Retinal pigment epithelial cell (primary cell): Measurements from ENCODE around the gene GOLGA6D.
"Not testable (repeated sequence)": the region's sequence is repeated elsewhere in the genome, so short reads cannot be mapped to it uniquely, and the experiment has no call there.

Experiments
- DNase-seq: peaks from one replicate; pipeline ENCODE4 v3.0.0-alpha.2; 2010; ENCODE audit warnings: low read depth
- H3K4me3 ChIP-seq: 2 replicates; pipeline ENCODE4 v1.5.1; 2011; ENCODE audit warnings: mild to moderate bottlenecking, low read length, control low read depth, moderate library complexity
- TF ChIP-seq, protein P1 (sequence below): conservative IDR thresholded peaks from 2 replicates; pipeline ENCODE4 v1.5.1; 2011; ENCODE audit warnings: low read depth, low read length, control low read depth, inconsistent platforms

The GOLGA6D gene

DNA sequence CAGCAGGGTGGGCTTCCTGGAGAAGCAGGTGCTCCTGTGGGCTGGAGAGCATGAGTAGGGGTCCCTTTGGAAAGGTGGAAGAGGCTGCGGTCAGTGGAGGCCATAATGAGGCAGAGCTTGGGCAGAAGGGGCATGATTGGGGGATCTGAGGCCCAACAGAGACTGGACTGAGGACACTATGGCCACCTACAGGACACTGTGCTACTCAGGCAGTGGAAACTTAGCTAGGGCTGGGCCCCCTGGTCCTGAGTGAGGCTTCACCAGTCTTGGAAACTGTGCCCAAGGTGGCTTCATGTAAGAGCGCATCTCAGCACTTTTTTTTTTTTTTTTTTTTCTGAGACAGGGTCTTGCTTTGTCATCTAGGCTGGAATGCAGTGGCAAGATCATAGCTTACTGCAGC lies 46.9 kb downstream of the GOLGA6D start:
- DNase-seq, result no peak
- H3K4me3 ChIP-seq, result no peak overlapping the region
- TF ChIP-seq, protein P1, sequence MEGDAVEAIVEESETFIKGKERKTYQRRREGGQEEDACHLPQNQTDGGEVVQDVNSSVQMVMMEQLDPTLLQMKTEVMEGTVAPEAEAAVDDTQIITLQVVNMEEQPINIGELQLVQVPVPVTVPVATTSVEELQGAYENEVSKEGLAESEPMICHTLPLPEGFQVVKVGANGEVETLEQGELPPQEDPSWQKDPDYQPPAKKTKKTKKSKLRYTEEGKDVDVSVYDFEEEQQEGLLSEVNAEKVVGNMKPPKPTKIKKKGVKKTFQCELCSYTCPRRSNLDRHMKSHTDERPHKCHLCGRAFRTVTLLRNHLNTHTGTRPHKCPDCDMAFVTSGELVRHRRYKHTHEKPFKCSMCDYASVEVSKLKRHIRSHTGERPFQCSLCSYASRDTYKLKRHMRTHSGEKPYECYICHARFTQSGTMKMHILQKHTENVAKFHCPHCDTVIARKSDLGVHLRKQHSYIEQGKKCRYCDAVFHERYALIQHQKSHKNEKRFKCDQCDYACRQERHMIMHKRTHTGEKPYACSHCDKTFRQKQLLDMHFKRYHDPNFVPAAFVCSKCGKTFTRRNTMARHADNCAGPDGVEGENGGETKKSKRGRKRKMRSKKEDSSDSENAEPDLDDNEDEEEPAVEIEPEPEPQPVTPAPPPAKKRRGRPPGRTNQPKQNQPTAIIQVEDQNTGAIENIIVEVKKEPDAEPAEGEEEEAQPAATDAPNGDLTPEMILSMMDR, result no peak

DNA sequence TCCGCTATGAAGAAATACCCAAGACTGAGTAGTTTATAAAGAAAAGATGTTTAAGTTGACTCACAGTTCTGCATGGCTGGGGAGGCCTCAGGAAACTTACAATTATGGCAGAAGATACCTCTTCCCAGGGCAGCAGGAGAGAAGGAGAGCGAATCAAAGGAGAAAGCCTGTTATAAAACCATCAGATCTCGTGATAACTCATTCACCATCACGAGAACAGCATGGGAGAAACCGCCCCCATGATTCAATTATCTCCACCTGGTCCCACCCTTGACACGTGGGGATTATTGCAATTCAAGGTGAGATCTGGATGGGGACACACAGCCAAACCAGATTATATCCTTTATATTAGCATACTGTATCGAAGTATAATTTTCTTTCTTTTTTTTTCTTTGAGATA lies 49.5 kb downstream of the GOLGA6D start:
- not testable (repeated sequence) for H3K4me3 ChIP-seq, DNase-seq

DNA sequence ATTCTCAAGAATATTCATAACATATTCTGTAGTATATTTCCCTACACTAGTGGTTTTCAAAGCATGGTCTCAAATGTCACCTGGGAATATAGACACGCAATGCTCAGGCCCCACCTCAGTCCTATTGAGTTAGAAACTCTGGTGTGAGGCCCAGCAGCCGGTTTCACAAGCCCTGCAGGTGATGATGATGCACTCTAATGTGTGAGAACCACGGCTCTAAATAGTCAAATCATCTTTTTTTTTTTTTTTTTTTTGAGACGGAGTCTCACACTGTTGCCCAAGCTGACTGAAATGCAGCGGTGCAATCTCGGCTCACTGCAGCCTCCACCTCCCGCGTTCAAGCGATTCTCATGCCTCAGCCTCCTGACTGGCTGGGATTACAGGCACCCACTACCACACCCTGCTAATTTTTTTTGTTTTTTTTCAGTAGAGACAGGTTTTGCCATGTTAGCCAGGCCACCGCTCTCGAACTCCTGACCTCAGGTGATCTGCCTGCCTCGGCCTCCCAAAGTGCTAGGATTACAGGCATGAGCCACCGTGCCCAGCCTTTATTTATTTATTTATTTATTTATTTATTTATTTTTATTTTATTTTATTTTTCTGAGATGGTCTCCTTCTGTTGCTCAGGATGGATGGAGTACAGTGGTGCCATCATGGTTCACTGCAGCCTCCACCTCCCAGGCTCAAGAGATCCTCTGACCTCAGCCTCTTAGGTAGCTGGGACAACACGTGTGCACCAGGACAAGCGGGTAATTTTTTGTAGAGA lies 51.2 kb downstream of the GOLGA6D start:
- DNase-seq, H3K4me3 ChIP-seq: not testable (repeated sequence)

DNA sequence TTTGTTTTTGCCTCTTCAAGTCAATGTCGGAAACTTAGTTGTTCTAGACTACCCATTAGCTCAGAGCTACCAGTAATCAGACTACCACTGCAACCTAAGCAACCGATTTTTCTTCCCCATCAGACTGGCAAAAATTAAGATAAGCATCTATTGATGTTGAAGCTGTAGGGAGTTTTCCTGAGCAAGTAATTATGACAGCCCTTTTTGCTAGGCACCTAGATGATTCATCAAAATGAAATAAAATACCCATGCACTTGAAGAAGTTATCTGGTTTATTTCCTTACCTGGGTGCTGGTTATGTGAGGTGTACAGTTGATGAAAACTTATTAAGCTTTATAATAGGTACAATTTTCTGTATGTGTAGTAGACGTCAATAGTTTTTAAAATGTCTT lies 52.7 kb downstream of the GOLGA6D start:
- TF ChIP-seq, protein P1, result no peak
- peak overlapping the region; percentile 77 for H3K4me3 ChIP-seq
- DNase-seq, result no peak

DNA sequence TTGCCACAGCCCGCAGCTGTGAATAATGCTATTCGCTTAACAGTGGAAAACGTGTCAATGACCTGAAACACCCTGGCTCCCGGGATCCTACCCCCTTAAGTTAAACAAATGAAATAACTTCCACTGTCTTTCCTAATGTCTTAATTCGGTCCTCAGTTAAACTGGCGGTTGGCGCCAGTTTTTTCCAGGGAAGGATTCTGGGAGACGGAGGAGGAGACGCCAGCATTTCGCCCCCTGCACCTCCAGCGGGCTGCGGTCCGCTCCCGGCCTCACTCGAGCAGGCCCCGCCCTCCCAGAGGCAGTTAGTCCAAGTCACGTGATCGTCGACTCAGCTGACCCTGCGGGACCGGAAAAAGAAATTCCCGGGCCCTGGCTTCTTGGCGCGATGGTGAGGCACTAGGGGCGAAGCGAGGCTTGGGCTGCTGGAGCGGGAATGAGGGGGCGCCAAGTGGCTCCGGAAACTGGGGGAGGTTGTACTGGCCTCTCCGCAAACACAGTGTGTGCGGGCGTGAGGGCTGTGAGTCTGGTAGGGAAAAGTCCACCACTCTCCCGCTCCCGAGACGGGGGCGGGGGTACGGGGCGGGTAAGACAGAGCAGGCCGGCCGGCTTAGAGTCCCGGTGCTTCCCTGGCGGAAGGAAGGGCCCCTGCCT lies 53.2 kb downstream of the GOLGA6D start, which contains the start of gene COMMD4:
TSS of gene COMMD4 (plus strand) at position 359 of the 651 bp plus-strand sequence. CDS start at position 386, 27 bp downstream.
- peak within 1 kb of the TSS; percentile 77 for H3K4me3 ChIP-seq
- DNase-seq, result peak; percentile 73
- TF ChIP-seq, protein P1, result no peak

DNA sequence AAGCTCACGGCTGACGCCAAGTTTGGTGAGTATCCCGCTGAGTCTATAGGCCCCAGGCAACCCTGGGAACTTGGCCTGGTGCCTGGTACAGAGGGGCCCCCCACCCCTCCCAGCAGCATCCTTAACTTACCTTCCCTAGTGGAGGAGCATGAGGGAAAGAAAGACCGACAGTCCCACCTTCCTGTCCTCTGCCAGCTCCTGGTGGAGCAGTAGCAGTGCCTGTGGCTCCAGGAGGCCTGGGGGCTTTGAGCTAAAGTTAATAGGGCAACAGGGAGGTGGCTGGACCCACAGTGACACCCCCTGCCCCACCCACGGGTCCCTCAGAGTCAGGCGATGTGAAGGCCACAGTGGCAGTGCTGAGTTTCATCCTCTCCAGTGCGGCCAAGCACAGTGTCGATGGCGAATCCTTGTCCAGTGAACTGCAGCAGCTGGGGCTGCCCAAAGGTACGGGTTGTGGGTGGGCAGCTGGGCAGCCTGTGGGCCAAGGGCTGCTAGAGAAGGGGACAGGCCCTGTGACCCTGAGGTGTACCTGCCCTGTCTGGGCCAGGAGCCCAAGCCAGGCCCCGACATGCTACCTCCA lies 56.1 kb downstream of the GOLGA6D start:
- DNase-seq, result no peak
- TF ChIP-seq, protein P1, result no peak

DNA sequence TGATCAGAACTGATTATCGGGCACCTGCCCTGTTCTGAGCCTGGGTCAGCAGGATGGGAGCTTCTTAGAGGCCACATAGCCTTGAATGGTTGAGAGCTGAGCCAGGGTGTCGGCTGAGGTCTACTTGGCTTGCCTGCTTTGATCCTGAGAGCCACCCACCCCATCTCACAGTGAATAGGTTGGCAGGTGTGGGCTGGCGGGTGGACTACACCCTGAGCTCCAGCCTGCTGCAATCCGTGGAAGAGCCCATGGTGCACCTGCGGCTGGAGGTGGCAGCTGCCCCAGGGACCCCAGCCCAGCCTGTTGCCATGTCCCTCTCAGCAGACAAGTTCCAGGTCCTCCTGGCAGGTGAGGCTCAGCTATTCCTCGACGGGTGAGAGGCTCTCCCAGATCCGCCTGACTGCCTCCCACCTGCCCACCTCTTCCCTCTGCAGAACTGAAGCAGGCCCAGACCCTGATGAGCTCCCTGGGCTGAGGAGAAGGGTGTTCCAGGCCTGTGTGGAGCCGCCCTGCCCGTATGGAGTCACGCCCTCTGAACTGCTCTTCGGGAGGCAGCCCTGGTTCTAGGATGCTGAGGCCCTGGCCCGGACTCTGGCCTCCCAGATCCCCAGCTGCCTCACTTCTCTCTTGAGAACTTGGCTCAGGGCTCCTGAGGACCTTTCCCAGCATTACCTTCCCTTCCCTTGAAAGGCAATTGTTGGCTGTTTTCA lies 57.1 kb downstream of the GOLGA6D start:
- TF ChIP-seq, protein P1, result no peak
- DNase-seq, result no peak
- no peak overlapping the region for H3K4me3 ChIP-seq

More for the DNA sequence above, 56.1 kb downstream of the GOLGA6D start:
- no peak overlapping the region for H3K4me3 ChIP-seq

DNA sequence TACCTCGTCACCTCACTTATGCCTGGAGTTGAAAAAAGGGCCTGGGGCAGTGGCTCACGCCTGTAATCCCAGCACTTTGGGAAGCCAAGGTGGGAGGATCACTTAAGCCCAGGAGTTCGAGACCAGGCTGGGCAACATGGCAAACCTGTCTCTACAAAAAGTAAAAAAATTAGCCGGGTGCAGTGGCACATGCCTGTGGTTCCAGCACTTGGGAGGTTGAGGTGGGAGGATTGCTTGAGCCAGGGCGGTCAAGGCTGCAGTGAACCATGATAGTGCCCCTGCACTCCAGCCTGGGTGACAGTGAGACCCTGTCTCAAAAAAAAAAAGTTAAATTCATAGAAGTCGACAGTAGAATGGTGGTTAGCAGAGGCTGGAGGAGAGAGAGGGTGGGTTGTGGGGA lies 59.6 kb downstream of the GOLGA6D start:
- TF ChIP-seq, protein P1, result no peak
- H3K4me3 ChIP-seq, result no peak overlapping the region
- no peak for DNase-seq

DNA sequence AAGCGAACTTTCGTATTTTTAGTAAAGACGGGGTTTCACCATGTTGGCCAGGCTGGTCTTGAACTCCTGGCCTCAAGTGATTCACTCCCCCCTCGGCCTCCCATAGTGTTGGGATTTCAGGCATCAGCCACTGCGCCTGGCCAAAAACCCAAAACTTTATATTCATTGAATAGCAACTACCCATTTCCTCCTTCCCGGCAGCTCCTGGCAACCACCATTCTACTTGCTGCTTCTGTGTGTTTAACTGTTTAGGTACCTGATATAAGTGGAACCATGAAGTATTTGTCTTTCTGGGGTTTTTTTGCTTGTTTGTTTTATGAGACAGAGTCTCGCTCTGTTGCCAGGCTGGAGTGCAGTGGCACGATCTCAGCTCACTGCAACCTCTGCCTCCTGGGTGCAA lies 61.3 kb downstream of the GOLGA6D start:
- not testable (repeated sequence) for DNase-seq, H3K4me3 ChIP-seq
